GM10266 (cell line): ENCODE measurements around the gene ZNF484.
"Not testable (repeated sequence)": the region's sequence is repeated elsewhere in the genome, so short reads cannot be mapped to it uniquely, and the experiment has no call there.

Experiments used
- DNase-seq: peaks from one replicate; pipeline ENCODE4 v3.0.0; 2012; ENCODE audit errors: extremely low spot score
- TF ChIP-seq, protein P1 (sequence below): IDR thresholded peaks from 2 replicates; pipeline ENCODE4 v1.5.1; 2012; ENCODE audit warnings: mild to moderate bottlenecking, low read depth; ENCODE audit not compliant: control insufficient read depth, insufficient read depth; ENCODE audit errors: missing control alignments

Gene ZNF484

DNA sequence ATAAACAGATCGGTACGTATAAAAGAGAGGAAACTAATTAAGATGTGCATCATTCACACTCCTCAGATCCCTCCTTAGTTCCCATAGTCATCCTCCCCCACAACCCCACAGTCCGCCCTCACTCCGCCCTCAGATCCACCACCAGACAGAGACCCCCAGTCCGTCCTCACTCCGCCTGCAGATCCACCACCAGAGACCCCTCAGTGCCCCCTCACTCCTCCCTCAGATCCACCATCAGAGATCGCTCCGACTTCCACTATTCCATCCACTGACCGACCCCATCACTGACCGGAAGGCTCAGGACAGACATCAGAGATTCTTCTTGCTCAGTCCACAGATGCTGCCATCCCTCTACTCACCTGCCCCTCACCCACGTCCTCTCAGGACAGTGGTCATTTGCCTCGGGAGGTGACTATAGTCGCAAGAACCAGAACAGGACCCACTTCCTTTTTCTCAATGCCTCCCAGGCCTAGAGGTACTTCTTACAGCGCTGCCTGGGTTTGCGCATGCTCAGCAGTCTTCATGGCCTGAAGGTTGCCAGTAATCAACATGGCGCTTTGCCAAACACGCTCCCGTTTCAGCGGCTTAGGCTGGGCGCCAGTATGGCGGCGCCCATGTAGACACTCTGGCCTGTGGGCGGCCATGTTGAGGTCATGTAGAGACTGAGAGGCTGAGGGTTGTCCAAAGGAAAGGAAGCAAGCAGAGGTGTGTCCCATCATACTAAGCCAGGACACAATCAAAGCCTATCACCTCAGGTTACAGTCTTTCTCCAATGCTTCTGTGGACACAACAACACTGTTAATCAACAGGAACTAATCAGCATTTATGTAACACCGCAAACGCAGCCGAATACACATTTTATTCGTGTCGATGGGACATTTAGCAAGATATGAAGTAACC lies at the start of gene ZNF484:
Gene ZNF484, minus strand, starts transcription at position 508 of the 900 bp plus-strand sequence. CDS start 3,009 bp downstream, outside the sequence.
- DNase-seq, result peak; percentile 87
- TF ChIP-seq, protein P1, sequence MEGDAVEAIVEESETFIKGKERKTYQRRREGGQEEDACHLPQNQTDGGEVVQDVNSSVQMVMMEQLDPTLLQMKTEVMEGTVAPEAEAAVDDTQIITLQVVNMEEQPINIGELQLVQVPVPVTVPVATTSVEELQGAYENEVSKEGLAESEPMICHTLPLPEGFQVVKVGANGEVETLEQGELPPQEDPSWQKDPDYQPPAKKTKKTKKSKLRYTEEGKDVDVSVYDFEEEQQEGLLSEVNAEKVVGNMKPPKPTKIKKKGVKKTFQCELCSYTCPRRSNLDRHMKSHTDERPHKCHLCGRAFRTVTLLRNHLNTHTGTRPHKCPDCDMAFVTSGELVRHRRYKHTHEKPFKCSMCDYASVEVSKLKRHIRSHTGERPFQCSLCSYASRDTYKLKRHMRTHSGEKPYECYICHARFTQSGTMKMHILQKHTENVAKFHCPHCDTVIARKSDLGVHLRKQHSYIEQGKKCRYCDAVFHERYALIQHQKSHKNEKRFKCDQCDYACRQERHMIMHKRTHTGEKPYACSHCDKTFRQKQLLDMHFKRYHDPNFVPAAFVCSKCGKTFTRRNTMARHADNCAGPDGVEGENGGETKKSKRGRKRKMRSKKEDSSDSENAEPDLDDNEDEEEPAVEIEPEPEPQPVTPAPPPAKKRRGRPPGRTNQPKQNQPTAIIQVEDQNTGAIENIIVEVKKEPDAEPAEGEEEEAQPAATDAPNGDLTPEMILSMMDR, result no peak

DNA sequence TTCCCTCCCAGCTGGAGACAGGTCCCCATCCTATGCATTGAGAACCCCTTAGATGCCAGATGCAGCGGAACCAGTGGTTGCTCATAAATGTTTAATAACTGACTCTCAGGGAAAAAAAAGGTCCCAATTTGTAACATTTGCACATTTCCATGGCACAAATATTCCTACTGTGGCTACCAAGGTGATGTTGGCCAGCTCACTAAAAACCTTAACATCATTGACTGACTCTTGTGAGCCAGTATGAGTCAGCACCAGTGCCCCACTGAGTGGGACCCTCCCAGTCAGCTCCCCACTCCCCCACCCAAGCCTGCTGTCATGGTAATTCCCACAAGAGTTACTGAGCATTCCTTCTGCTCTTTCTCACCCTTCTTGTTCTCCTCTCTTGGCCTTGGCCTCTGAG lies 42.6 kb upstream of the ZNF484 start:
- DNase-seq, result no peak
- TF ChIP-seq, protein P1, result no peak

DNA sequence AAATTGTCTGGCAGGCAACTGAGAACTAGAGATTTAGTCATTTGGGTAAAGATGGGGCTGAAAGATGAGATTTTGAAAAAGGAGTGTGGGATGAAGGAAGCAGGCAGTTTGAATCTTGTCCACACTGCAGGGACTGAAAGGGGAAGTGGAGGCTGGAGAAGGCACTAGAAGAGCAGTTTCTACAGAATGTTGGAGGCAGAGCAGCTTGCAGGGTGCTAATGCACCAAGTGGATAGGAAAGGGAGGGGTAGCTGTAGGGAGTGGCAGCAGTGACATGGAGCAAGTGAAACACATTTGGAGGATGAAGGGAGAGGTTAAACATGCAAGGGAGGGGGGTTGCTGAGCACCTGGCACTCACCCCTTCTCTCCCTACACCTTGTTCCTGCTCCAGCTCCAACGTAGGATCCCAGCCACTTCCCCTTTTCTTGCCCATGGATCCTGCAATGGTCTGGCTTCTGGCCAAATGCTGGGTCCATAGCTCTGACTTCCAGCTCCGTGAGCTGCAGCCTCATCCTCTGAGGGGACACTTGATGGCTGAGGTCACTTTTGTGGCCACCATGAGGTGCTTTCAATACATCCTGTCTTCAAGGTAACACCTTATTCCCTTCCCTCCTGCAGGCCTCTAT lies 39.5 kb upstream of the ZNF484 start:
- no peak for DNase-seq
- TF ChIP-seq, protein P1, result no peak

GRCh38 chr9:92911511-92912475 lies 34.0 kb upstream of the ZNF484 start:
- TF ChIP-seq, protein P1, result no peak
- DNase-seq, result no peak

GRCh38 chr9:92905137-92905536 lies 27.3 kb upstream of the ZNF484 start:
- DNase-seq, result not testable (repeated sequence)

DNA sequence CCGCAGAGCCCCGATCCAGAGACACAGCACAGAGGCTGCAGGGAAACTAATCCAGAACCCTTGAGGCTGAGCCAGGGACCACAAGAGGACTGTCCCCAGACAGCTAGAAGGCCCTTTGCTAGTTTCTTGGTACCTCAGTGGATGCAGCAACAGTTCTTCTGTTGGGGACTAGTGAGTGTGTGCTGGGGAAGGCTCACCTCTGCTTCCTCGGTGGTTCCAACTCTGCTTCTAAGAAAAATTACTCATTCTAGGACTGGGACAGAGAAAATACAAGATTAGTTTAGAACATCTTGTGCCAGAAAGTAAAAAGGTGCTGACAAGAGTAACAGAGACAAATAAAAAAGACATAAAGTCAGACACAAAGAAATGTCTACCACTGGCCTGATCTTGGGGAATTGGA lies 19.5 kb upstream of the ZNF484 start:
- TF ChIP-seq, protein P1, result no peak
- no peak for DNase-seq

- no peak for DNase-seq
- TF ChIP-seq, protein P1, result no peak
Observed at GRCh38 chr9:92895812-92896436, 18.1 kb upstream of the ZNF484 start.
